Activated CD8-positive, alpha-beta memory T cell treated with anti-CD3 and anti-CD28 coated beads, Interleukin-2, amount 10 ng/mL, durations not matched to agents 7 days and 5 days (primary cell): Measurements from ENCODE around the gene ZBED4. TPM values are rescaled to one million over a fixed set of nuclear protein-coding genes. Genes with fewer than 3 reads are reported as not detected.

ENCODE experiments used
- ATAC-seq: fragments of 150-1000 bp; cut with Tn5 transposase; one replicate; pipeline ENCODE4 v1.10.0; 2021; ENCODE audit warnings: moderate library complexity
- CTCF ChIA-PET: fragments of 350-600 bp; sonication (Branson Sonifier 250); formaldehyde crosslinking; loops from one replicate; lab custom pipeline; 2021; ENCODE audit warnings: antibody characterized with exemption; lab: Charles Lee
- DNase-seq: peaks from one replicate; pipeline ENCODE4 v3.0.0-alpha.2; 2020
- H3K27ac Mint-ChIP-seq: one replicate; pipeline ENCODE4 v1.8.0; 2021; ENCODE audit warnings: mild to moderate bottlenecking, mixed read lengths
- H3K27me3 Mint-ChIP-seq: one replicate; pipeline ENCODE4 v1.8.0; 2021; ENCODE audit warnings: mixed read lengths
- H3K36me3 Mint-ChIP-seq: one replicate; pipeline ENCODE4 v1.8.0; 2021; ENCODE audit warnings: mild to moderate bottlenecking, mixed read lengths
- H3K4me1 Mint-ChIP-seq: one replicate; pipeline ENCODE4 v1.8.0; 2021; ENCODE audit warnings: mixed read lengths
- H3K4me3 Mint-ChIP-seq: one replicate; pipeline ENCODE4 v1.8.0; 2021; ENCODE audit warnings: mild to moderate bottlenecking, moderate library complexity, mixed read lengths
- H3K9me3 Mint-ChIP-seq: one replicate; pipeline ENCODE4 v1.8.0; 2022; ENCODE audit warnings: low read depth, mixed read lengths
- total RNA-seq, 2 experiments: library from RNA; stranded (reverse); gene quantifications; one replicate each; pipeline ENCODE4 v1.2.3, GENCODE V29; 2021

ZBED4 gene
- total RNA-seq, 2 experiments from 2014 or later = 24.1 to 25.7 TPM

- no peak overlapping the region for H3K27ac Mint-ChIP-seq
- peaks cover 3% of the 10 kb centered on the region for H3K9me3 Mint-ChIP-seq
- peaks cover 59% of the 10 kb centered on the region for H3K36me3 Mint-ChIP-seq
- no peak for DNase-seq
- H3K4me1 Mint-ChIP-seq = peaks cover 37% of the 10 kb centered on the region
- CTCF ChIA-PET = no interaction called here
- H3K27me3 Mint-ChIP-seq = no peaks in the 10 kb centered on the region
- ATAC-seq = no peak
- no peak overlapping the region for H3K4me3 Mint-ChIP-seq
Measured at GRCh38 chr22:49884075-49884474, 30.4 kb downstream of the ZBED4 start.

- no peak for DNase-seq
- Mint-ChIP-seq H3K4me1 (peaks cover 35% of the 10 kb centered on the region), H3K9me3 (peaks cover 9% of the 10 kb centered on the region), H3K27me3 (no peaks in the 10 kb centered on the region), H3K36me3 (peaks cover 63% of the 10 kb centered on the region), H3K4me3 (no peak overlapping the region), H3K27ac (no peak overlapping the region)
- no peak for ATAC-seq
- CTCF ChIA-PET = no interaction called here
Measured at GRCh38 chr22:49884503-49885260, 31.0 kb downstream of the ZBED4 start.

GRCh38 chr22:49885281-49885680 is 31.6 kb downstream of the ZBED4 start:
- H3K4me3 Mint-ChIP-seq = no peak overlapping the region
- DNase-seq (no peak), ATAC-seq (no peak)
- peaks cover 29% of the 10 kb centered on the region for H3K4me1 Mint-ChIP-seq
- no peaks in the 10 kb centered on the region for H3K27me3 Mint-ChIP-seq
- H3K36me3 Mint-ChIP-seq = peaks cover 68% of the 10 kb centered on the region
- peaks cover 13% of the 10 kb centered on the region for H3K9me3 Mint-ChIP-seq
- H3K27ac Mint-ChIP-seq = no peak overlapping the region
- CTCF ChIA-PET = no interaction called here

GRCh38 chr22:49885881-49886280 is 32.2 kb downstream of the ZBED4 start:
- H3K4me3 Mint-ChIP-seq = no peak overlapping the region
- H3K4me1 Mint-ChIP-seq = peaks cover 24% of the 10 kb centered on the region
- DNase-seq = no peak
- ATAC-seq = no peak
- CTCF ChIA-PET = no interaction called here
- no peaks in the 10 kb centered on the region for H3K27me3 Mint-ChIP-seq
- H3K36me3 Mint-ChIP-seq = peaks cover 72% of the 10 kb centered on the region
- H3K27ac Mint-ChIP-seq = no peak overlapping the region
- H3K9me3 Mint-ChIP-seq = peaks cover 13% of the 10 kb centered on the region

GRCh38 chr22:49886346-49887063 is 32.9 kb downstream of the ZBED4 start:
- Mint-ChIP-seq H3K4me1 (peaks cover 21% of the 10 kb centered on the region), H3K36me3 (peaks cover 78% of the 10 kb centered on the region), H3K9me3 (peaks cover 17% of the 10 kb centered on the region), H3K4me3 (no peak overlapping the region), H3K27ac (no peak overlapping the region), H3K27me3 (no peaks in the 10 kb centered on the region)
- CTCF ChIA-PET = no interaction called here
- DNase-seq = no peak
- ATAC-seq = no peak

GRCh38 chr22:49887064-49887451 is 33.4 kb downstream of the ZBED4 start:
- Mint-ChIP-seq H3K4me1 (peaks cover 16% of the 10 kb centered on the region), H3K27ac (no peak overlapping the region), H3K4me3 (no peak overlapping the region), H3K9me3 (peaks cover 17% of the 10 kb centered on the region), H3K36me3 (peaks cover 80% of the 10 kb centered on the region), H3K27me3 (no peaks in the 10 kb centered on the region)
- ATAC-seq (no peak), DNase-seq (no peak)
- CTCF ChIA-PET = no interaction called here

GRCh38 chr22:49887702-49888101 is 34.1 kb downstream of the ZBED4 start:
- DNase-seq = no peak
- peaks cover 11% of the 10 kb centered on the region for H3K4me1 Mint-ChIP-seq
- peaks cover 84% of the 10 kb centered on the region for H3K36me3 Mint-ChIP-seq
- H3K27me3 Mint-ChIP-seq = no peaks in the 10 kb centered on the region
- CTCF ChIA-PET = no interaction called here
- peaks cover 17% of the 10 kb centered on the region for H3K9me3 Mint-ChIP-seq
- no peak for ATAC-seq
- no peak overlapping the region for H3K4me3 Mint-ChIP-seq
- H3K27ac Mint-ChIP-seq = no peak overlapping the region

GRCh38 chr22:49889071-49889470 is 35.4 kb downstream of the ZBED4 start:
- ATAC-seq (no peak), DNase-seq (no peak)
- peaks cover 10% of the 10 kb centered on the region for H3K4me1 Mint-ChIP-seq
- no peaks in the 10 kb centered on the region for H3K27me3 Mint-ChIP-seq
- H3K4me3 Mint-ChIP-seq = no peak overlapping the region
- H3K27ac Mint-ChIP-seq = no peak overlapping the region
- CTCF ChIA-PET = interaction anchor here (1.1 to 1.4 kb wide), 2 partner anchors 122 to 141 kb away, joined by 3 to 4 read pairs; no protein-coding TSS in a partner anchor
- H3K36me3 Mint-ChIP-seq = peaks cover 81% of the 10 kb centered on the region
- peaks cover 17% of the 10 kb centered on the region for H3K9me3 Mint-ChIP-seq

GRCh38 chr22:49892226-49892899 is 38.7 kb downstream of the ZBED4 start:
- ATAC-seq = no peak
- DNase-seq = no peak
- Mint-ChIP-seq H3K36me3 (peaks cover 58% of the 10 kb centered on the region), H3K4me1 (peaks cover 3% of the 10 kb centered on the region), H3K27me3 (no peaks in the 10 kb centered on the region), H3K4me3 (no peak overlapping the region), H3K27ac (no peak overlapping the region), H3K9me3 (peaks cover 17% of the 10 kb centered on the region)
- CTCF ChIA-PET = interaction anchor here (0.9 to 1.4 kb wide), 3 partner anchors 22 to 125 kb away, joined by 3 read pairs; partner anchors contain the start of gene ZBED4

GRCh38 chr22:49893025-49893424 is 39.4 kb downstream of the ZBED4 start:
- Mint-ChIP-seq H3K27ac (no peak overlapping the region), H3K4me3 (no peak overlapping the region), H3K9me3 (peaks cover 15% of the 10 kb centered on the region), H3K4me1 (peaks cover 3% of the 10 kb centered on the region), H3K36me3 (peaks cover 52% of the 10 kb centered on the region), H3K27me3 (no peaks in the 10 kb centered on the region)
- CTCF ChIA-PET = interaction anchor here (1.3 kb wide), 1 partner anchor 125 kb away, joined by 3 read pairs; no protein-coding TSS in a partner anchor
- DNase-seq = no peak
- ATAC-seq = no peak

GRCh38 chr22:49894322-49895054 is 40.8 kb downstream of the ZBED4 start:
- peaks cover 41% of the 10 kb centered on the region for H3K36me3 Mint-ChIP-seq
- no peak overlapping the region for H3K4me3 Mint-ChIP-seq
- ATAC-seq (no peak), DNase-seq (no peak)
- no peak overlapping the region for H3K27ac Mint-ChIP-seq
- no peaks in the 10 kb centered on the region for H3K27me3 Mint-ChIP-seq
- CTCF ChIA-PET = no interaction called here
- H3K4me1 Mint-ChIP-seq = peaks cover 5% of the 10 kb centered on the region
- H3K9me3 Mint-ChIP-seq = peaks cover 10% of the 10 kb centered on the region

- no peaks in the 10 kb centered on the region for H3K27me3 Mint-ChIP-seq
- CTCF ChIA-PET = interaction anchor here (1.5 kb wide), 1 partner anchor 129 kb away, joined by 6 read pairs; no protein-coding TSS in a partner anchor
Measured at GRCh38 chr22:49896201-49896600, 42.6 kb downstream of the ZBED4 start.

More at GRCh38 chr22:49896201-49896600, 42.6 kb downstream of the ZBED4 start:
- DNase-seq (no peak), ATAC-seq (no peak)
- peaks cover 30% of the 10 kb centered on the region for H3K36me3 Mint-ChIP-seq
- H3K9me3 Mint-ChIP-seq = peaks cover 3% of the 10 kb centered on the region
- no peak overlapping the region for H3K27ac Mint-ChIP-seq
- H3K4me3 Mint-ChIP-seq = no peak overlapping the region
- H3K4me1 Mint-ChIP-seq = peaks cover 6% of the 10 kb centered on the region
